Smooth muscle cell (in vitro differentiated cells): ENCODE measurements around the gene ZNF74. TPM values are rescaled to one million over a fixed set of nuclear protein-coding genes. Genes with fewer than 3 reads are reported as not detected.

ENCODE experiments used
- DNase-seq: peaks from one replicate; lab custom pipeline; 2025; ENCODE audit not compliant: unreplicated experiment; lab: John Stamatoyannopoulos, UW
- H2AFZ ChIP-seq: fragments of 200-600 bp; sonication (generic); 2 replicates; pipeline ENCODE4 v1.6.0; 2016; ENCODE audit warnings: antibody characterized with exemption, low read depth, mild to moderate bottlenecking
- H3F3A ChIP-seq: fragments of 200-600 bp; sonication (generic); 2 replicates; pipeline ENCODE4 v1.6.0; 2017; ENCODE audit warnings: antibody characterized with exemption, low read depth
- H3K27ac ChIP-seq: fragments of 200-600 bp; sonication (generic); 2 replicates; pipeline ENCODE4 v1.5.1; 2016; ENCODE audit warnings: low read depth, mild to moderate bottlenecking
- H3K27me3 ChIP-seq: fragments of 200-600 bp; sonication (generic); 2 replicates; pipeline ENCODE4 v1.6.1; 2016; ENCODE audit warnings: low read depth, mild to moderate bottlenecking
- H3K36me3 ChIP-seq: fragments of 200-600 bp; sonication (generic); 2 replicates; pipeline ENCODE4 v1.5.1; 2016; ENCODE audit warnings: low read depth
- H3K4me1 ChIP-seq: fragments of 200-600 bp; sonication (generic); 2 replicates; pipeline ENCODE4 v1.5.1; 2016; ENCODE audit warnings: low read depth
- H3K4me2 ChIP-seq: fragments of 200-600 bp; sonication (generic); 2 replicates; pipeline ENCODE4 v1.6.0; 2016; ENCODE audit warnings: mild to moderate bottlenecking
- H3K4me3 ChIP-seq: fragments of 200-600 bp; sonication (generic); 2 replicates; pipeline ENCODE4 v1.5.1; 2016; ENCODE audit warnings: mild to moderate bottlenecking
- H3K79me2 ChIP-seq: fragments of 200-600 bp; sonication (generic); 2 replicates; pipeline ENCODE4 v1.6.0; 2016; ENCODE audit warnings: low read depth, mild to moderate bottlenecking
- H3K9ac ChIP-seq: fragments of 200-600 bp; sonication (generic); 2 replicates; pipeline ENCODE4 v1.6.0; 2016; ENCODE audit warnings: low read depth
- H3K9me3 ChIP-seq: fragments of 200-600 bp; sonication (generic); replicated peaks from 2 replicates; pipeline ENCODE4 v1.5.1; 2016; ENCODE audit warnings: low read depth
- H4K20me1 ChIP-seq: fragments of 200-600 bp; sonication (generic); 2 replicates; pipeline ENCODE4 v1.6.0; 2016; ENCODE audit warnings: low read depth
- WGBS: methylation state at CpG from one replicate; pipeline ENCODE4 v1.1.7; 2016; ENCODE audit warnings: low lambda C conversion rate; 5-methylcytosine and 5-hydroxymethylcytosine counted together
- polyA plus RNA-seq: library from polyadenylated mRNA; unstranded; fragments of >200 nt; fragmentation: Nextera tagmentation; extraction: Ambion mirVana; gene quantifications from 2 replicates; pipeline ENCODE4 v1.2.1, GENCODE V29; 2016
- total RNA-seq: library from RNA; depleted of rRNA; stranded (reverse); fragments of >200 nt; gene quantifications from 2 replicates; pipeline ENCODE4 v1.2.3, GENCODE V29; 2014
- TF ChIP-seq, protein P1 (sequence below): fragments of 200-600 bp; sonication (generic); IDR thresholded peaks from 2 replicates; pipeline ENCODE4 v1.5.1; 2017; ENCODE audit warnings: borderline replicate concordance, mild to moderate bottlenecking, antibody characterized with exemption; ENCODE audit not compliant: insufficient read depth, poor library complexity, severe bottlenecking

Gene ZNF74
- total and polyA plus RNA-seq, 2 experiments from 2014 or later, result 11.8 to 14.3 TPM

DNA sequence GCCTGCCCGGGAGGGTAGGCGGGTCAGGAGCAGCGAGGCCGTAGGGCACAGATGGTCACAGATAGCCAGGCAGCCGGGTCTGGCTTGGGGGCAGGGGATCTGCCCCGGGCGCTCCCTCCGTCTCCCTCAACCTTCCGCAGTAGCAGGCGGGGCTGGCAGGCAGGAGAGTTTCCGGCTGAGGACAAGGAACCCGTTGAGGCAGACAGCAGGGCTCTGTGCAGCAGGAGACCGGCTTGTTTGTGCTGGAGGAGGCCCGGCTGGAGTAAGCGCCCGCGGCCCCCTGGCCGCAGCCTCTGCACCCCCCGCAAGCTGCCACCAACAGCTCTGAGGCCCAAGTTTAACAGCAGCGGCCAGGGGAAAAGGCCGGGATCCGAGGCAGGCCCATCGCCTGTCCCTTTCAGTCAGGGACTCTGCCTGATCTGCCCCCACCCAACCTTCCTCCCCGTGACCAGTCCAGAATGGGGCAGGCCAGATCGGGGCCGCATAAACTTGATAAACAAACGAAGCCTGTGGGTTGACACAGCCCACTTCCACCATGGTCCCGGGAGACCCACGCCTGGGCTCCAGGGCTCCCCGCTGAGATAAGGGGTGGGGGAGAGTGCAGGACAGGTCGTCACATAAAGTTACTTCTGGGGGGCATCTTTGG lies 30.1 kb downstream of the ZNF74 start:
- no peaks in the 10 kb centered on the region for H3K36me3 ChIP-seq
- WGBS, result 73% methylated on average over 31 of the region's 31 CpGs
- H3F3A ChIP-seq, result peaks cover 16% of the 10 kb centered on the region
- H3K4me3 ChIP-seq, result no peak overlapping the region
- H3K9ac ChIP-seq, result no peak overlapping the region
- H3K79me2 ChIP-seq, result no peaks in the 10 kb centered on the region
- no peak overlapping the region for H2AFZ ChIP-seq
- H3K27me3 ChIP-seq, result no peaks in the 10 kb centered on the region
- no peaks in the 10 kb centered on the region for H3K9me3 ChIP-seq
- DNase-seq, result no peak
- peak overlapping the region; percentile 86 for H3K27ac ChIP-seq
- peaks cover 19% of the 10 kb centered on the region for H4K20me1 ChIP-seq
- no peak overlapping the region for H3K4me2 ChIP-seq
- TF ChIP-seq, protein P1, sequence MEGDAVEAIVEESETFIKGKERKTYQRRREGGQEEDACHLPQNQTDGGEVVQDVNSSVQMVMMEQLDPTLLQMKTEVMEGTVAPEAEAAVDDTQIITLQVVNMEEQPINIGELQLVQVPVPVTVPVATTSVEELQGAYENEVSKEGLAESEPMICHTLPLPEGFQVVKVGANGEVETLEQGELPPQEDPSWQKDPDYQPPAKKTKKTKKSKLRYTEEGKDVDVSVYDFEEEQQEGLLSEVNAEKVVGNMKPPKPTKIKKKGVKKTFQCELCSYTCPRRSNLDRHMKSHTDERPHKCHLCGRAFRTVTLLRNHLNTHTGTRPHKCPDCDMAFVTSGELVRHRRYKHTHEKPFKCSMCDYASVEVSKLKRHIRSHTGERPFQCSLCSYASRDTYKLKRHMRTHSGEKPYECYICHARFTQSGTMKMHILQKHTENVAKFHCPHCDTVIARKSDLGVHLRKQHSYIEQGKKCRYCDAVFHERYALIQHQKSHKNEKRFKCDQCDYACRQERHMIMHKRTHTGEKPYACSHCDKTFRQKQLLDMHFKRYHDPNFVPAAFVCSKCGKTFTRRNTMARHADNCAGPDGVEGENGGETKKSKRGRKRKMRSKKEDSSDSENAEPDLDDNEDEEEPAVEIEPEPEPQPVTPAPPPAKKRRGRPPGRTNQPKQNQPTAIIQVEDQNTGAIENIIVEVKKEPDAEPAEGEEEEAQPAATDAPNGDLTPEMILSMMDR, result no peak
- no peaks in the 10 kb centered on the region for H3K4me1 ChIP-seq

DNA sequence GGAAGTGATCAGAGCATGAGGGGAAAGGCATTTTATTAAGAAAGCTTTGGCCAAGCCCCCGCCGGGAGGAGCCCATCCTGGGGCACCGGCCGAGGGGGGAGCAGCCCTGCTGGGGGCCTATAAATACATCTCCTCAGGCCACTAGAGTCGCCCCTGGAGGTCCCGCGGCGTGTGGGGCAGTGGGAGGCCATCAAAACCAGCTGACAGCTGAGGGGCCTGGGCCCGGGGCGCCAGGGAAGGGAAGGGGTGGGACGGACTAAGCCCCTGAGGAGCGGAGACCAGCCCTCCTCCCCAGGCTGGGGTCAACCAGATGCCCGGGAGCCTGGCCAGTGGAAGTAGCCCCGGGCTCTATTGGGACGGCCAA lies 30.6 kb downstream of the ZNF74 start:
- TF ChIP-seq, protein P1, result no peak
- DNase-seq, result no peak
- Histone ChIP-seq H3K9me3 (no peaks in the 10 kb centered on the region), H3K4me1 (no peaks in the 10 kb centered on the region), H3K79me2 (no peaks in the 10 kb centered on the region), H3K4me3 (no peak overlapping the region), H3K4me2 (no peak overlapping the region), H3K27me3 (no peaks in the 10 kb centered on the region), H4K20me1 (peaks cover 25% of the 10 kb centered on the region), H3F3A (peaks cover 16% of the 10 kb centered on the region), H3K36me3 (no peaks in the 10 kb centered on the region), H3K27ac (no peak overlapping the region), H2AFZ (no peak overlapping the region), H3K9ac (no peak overlapping the region)
- 91% methylated on average over 14 of the region's 15 CpGs for WGBS

DNA sequence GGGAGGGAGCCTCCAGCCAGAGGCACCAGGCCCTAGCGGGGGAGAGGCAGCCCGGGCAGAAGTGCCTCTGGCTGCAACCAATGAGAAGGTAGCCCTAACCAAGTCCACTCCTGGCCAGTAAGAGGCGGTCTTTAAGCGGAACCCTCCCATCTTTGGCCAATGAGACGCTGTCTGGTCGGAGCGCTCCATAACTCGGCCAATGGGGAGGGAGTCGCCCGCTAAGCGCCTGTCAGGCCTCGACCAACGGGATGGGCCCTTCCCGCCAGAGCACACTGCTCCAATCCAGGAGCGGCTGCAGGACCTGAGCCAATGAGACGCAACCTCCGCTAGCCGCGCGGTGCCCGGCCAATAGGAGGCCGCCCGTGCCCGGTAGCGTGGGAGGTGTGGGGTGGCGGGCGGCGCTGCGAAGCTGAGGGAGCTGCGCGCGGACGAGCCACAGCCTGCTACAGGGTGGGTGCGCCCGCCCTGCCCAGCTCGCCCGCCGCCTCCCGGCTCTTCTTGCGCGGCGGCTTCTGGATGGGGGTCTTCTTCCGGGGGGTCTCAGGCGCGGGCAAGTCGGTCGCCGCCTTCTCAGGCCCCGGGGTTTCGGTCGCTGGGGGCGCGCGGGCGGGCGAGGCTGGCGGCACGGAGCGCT lies 31.1 kb downstream of the ZNF74 start:
- no peaks in the 10 kb centered on the region for H3K9me3 ChIP-seq
- DNase-seq, result no peak
- no peak overlapping the region for H2AFZ ChIP-seq
- no peak overlapping the region for H3K27ac ChIP-seq
- no peaks in the 10 kb centered on the region for H3K4me1 ChIP-seq
- WGBS, result 99% methylated on average over 29 of the region's 59 CpGs
- H3F3A ChIP-seq, result peaks cover 16% of the 10 kb centered on the region
- H3K9ac ChIP-seq, result no peak overlapping the region
- H3K27me3 ChIP-seq, result no peaks in the 10 kb centered on the region
- peaks cover 30% of the 10 kb centered on the region for H4K20me1 ChIP-seq
- H3K4me3 ChIP-seq, result no peak overlapping the region
- no peaks in the 10 kb centered on the region for H3K79me2 ChIP-seq
- H3K4me2 ChIP-seq, result no peak overlapping the region
- TF ChIP-seq, protein P1, result no peak
- no peaks in the 10 kb centered on the region for H3K36me3 ChIP-seq
